Cardiac muscle cell (in vitro differentiated cells and primary cell): Measurements from ENCODE around the gene CNTNAP2. TPM values are rescaled to one million over a fixed set of nuclear protein-coding genes. Genes with fewer than 3 reads are reported as not detected.
A peak's percentile ranks its signal among the peaks of the same experiment; 100 is the strongest.

ENCODE experiments used
- DNase-seq, 2 donors: peaks; one replicate each; pipeline versions ENCODE4 v3.0.0 to v3.0.0-alpha.2; 2010 to 2017; ENCODE audit warnings: low read depth in 1 of 2, low spot score in 1 of 2
- H3K27ac ChIP-seq: fragments of 200-600 bp; sonication (generic); 2 replicates; pipeline ENCODE4 v1.5.1; 2016
- H3K27me3 ChIP-seq: fragments of 200-600 bp; sonication (generic); 2 replicates; pipeline ENCODE4 v1.6.0; 2016; ENCODE audit warnings: control low read depth
- H3K36me3 ChIP-seq: fragments of 200-600 bp; sonication (generic); 2 replicates; pipeline ENCODE4 v1.5.1; 2016; ENCODE audit warnings: control low read depth
- H3K4me1 ChIP-seq: fragments of 200-600 bp; sonication (generic); 2 replicates; pipeline ENCODE4 v1.8.1; 2017; ENCODE audit warnings: low read depth, mild to moderate bottlenecking, mixed run types
- H3K4me3 ChIP-seq: fragments of 200-600 bp; sonication (generic); 2 replicates; pipeline ENCODE4 v1.5.1; 2016; ENCODE audit warnings: mild to moderate bottlenecking
- H3K9me3 ChIP-seq: fragments of 200-600 bp; sonication (generic); 2 replicates; pipeline ENCODE4 v1.5.1; 2017; ENCODE audit warnings: low read depth, mild to moderate bottlenecking, control low read depth
- polyA plus RNA-seq: library from polyadenylated mRNA; unstranded; fragments of >200 nt; fragmentation: Nextera tagmentation; extraction: Ambion mirVana; gene quantifications from 2 replicates; pipeline ENCODE4 v1.2.1, GENCODE V29; 2016
- total RNA-seq: library from RNA; depleted of rRNA; stranded (reverse); fragments of >200 nt; gene quantifications from 2 replicates; pipeline ENCODE4 v1.2.3, GENCODE V29; 2016
- TF ChIP-seq, protein P1 (sequence below): IDR thresholded peaks from 2 replicates; pipeline ENCODE4 v1.5.1; 2012; ENCODE audit warnings: low read depth, mild to moderate bottlenecking, low read length

The CNTNAP2 gene
- total and polyA plus RNA-seq, 2 experiments from 2014 or later, result 4.8 to 5.1 TPM

- H3K4me1 ChIP-seq, result no peaks in the 10 kb centered on the region
- TF ChIP-seq, protein P1, sequence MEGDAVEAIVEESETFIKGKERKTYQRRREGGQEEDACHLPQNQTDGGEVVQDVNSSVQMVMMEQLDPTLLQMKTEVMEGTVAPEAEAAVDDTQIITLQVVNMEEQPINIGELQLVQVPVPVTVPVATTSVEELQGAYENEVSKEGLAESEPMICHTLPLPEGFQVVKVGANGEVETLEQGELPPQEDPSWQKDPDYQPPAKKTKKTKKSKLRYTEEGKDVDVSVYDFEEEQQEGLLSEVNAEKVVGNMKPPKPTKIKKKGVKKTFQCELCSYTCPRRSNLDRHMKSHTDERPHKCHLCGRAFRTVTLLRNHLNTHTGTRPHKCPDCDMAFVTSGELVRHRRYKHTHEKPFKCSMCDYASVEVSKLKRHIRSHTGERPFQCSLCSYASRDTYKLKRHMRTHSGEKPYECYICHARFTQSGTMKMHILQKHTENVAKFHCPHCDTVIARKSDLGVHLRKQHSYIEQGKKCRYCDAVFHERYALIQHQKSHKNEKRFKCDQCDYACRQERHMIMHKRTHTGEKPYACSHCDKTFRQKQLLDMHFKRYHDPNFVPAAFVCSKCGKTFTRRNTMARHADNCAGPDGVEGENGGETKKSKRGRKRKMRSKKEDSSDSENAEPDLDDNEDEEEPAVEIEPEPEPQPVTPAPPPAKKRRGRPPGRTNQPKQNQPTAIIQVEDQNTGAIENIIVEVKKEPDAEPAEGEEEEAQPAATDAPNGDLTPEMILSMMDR, result no peak
- H3K27me3 ChIP-seq, result no peaks in the 10 kb centered on the region
- no peak overlapping the region for H3K4me3 ChIP-seq
- no peak overlapping the region for H3K27ac ChIP-seq
- no peaks in the 10 kb centered on the region for H3K9me3 ChIP-seq
- DNase-seq, result peak in 1 of 2 donors; percentile 63
- H3K36me3 ChIP-seq, result no peaks in the 10 kb centered on the region
Observed at GRCh38 chr7:146660839-146661238, 544.2 kb downstream of the CNTNAP2 start.

GRCh38 chr7:146661435-146661834, 544.8 kb downstream of the CNTNAP2 start:
- Histone ChIP-seq H3K27me3 (no peaks in the 10 kb centered on the region), H3K27ac (no peak overlapping the region), H3K9me3 (no peaks in the 10 kb centered on the region), H3K4me3 (no peak overlapping the region), H3K4me1 (no peaks in the 10 kb centered on the region), H3K36me3 (no peaks in the 10 kb centered on the region)
- TF ChIP-seq, protein P1, result no peak
- DNase-seq, result no peak

DNA sequence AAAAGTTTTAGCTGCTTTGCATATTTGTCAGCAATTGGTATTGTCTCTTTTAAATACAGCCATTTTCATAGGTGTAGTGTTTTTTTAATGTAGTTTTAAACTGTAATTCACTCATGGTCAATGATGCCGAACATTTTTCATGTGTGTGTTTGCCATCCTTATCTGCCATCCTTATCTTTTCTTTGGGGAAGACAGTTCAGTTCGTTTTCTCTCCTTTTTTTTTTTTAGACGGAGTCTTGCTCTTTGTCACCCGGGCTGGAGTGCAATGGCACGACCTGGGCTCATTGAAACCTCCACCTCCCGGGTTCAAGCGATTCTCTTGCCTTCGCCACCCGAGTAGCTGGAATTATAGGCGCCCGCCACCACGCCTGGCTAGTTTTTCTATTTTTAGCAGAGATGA, 545.3 kb downstream of the CNTNAP2 start:
- Histone ChIP-seq H3K36me3 (no peaks in the 10 kb centered on the region), H3K4me3 (no peak overlapping the region), H3K4me1 (no peaks in the 10 kb centered on the region), H3K27ac (no peak overlapping the region), H3K27me3 (no peaks in the 10 kb centered on the region), H3K9me3 (no peaks in the 10 kb centered on the region)
- DNase-seq, result no peak
- TF ChIP-seq, protein P1, result no peak

- Histone ChIP-seq H3K36me3 (no peaks in the 10 kb centered on the region), H3K27ac (no peak overlapping the region), H3K4me3 (no peak overlapping the region), H3K27me3 (no peaks in the 10 kb centered on the region), H3K4me1 (no peaks in the 10 kb centered on the region), H3K9me3 (no peaks in the 10 kb centered on the region)
- no peak for DNase-seq
- TF ChIP-seq, protein P1, result no peak
Observed at GRCh38 chr7:146665023-146665422, 548.4 kb downstream of the CNTNAP2 start.

GRCh38 chr7:146670532-146670931, 553.9 kb downstream of the CNTNAP2 start:
- H3K4me1 ChIP-seq, result no peaks in the 10 kb centered on the region
- no peak overlapping the region for H3K27ac ChIP-seq
- TF ChIP-seq, protein P1, result no peak
- H3K36me3 ChIP-seq, result no peaks in the 10 kb centered on the region
- H3K4me3 ChIP-seq, result no peak overlapping the region
- no peaks in the 10 kb centered on the region for H3K9me3 ChIP-seq
- no peak for DNase-seq
- H3K27me3 ChIP-seq, result no peaks in the 10 kb centered on the region

GRCh38 chr7:146681487-146681886, 564.9 kb downstream of the CNTNAP2 start:
- Histone ChIP-seq H3K4me3 (no peak overlapping the region), H3K27me3 (no peaks in the 10 kb centered on the region), H3K27ac (no peak overlapping the region), H3K36me3 (no peaks in the 10 kb centered on the region), H3K9me3 (no peaks in the 10 kb centered on the region), H3K4me1 (no peaks in the 10 kb centered on the region)
- DNase-seq, result no peak
- TF ChIP-seq, protein P1, result no peak
